Measurements from ENCODE around the gene TTR. TPM values are rescaled to one million over a fixed set of nuclear protein-coding genes. Genes with fewer than 3 reads are reported as not detected.

TTR gene
- total RNA-seq, 3 donors from 2014 or later, result not detected

DNA sequence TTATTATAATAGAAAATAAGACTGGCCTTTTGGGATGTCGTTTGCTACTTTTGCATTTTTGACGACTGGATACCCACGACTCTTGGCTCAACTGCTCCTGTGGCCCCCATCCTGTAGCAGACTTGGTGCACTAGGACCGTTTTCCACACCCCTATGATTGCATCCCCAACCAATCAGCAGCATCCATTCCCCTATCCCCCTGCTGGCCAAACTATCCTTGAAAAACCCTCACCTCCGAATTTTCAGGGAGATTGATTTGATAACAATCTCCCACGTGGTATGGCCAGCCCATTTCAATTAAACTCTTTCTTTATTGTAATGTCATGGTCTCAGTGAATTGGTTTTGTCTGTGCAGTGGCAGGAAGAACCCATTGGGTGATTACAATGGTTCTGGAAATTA lies 37.9 kb upstream of the TTR start:
- H3K36me3 ChIP-seq, result no peaks in the 10 kb centered on the region
- intact Hi-C loops (cut with DNase I; ENCODE audit: low total_unique reads), result loop anchor here (10.0 kb wide), 1 partner anchor 171 kb away; no protein-coding TSS in a partner anchor
- no peak overlapping the region for H3K4me3 ChIP-seq
- no peaks in the 10 kb centered on the region for H3K4me1 ChIP-seq
- H3K9me3 ChIP-seq, result no peaks in the 10 kb centered on the region
- TF ChIP-seq POLR2AphosphoS5 (IDR thresholded peaks at IDR 0.05) (no peak), POLR2A (IDR thresholded peaks at IDR 0.05) (no peak)
- TF ChIP-seq, protein P1, sequence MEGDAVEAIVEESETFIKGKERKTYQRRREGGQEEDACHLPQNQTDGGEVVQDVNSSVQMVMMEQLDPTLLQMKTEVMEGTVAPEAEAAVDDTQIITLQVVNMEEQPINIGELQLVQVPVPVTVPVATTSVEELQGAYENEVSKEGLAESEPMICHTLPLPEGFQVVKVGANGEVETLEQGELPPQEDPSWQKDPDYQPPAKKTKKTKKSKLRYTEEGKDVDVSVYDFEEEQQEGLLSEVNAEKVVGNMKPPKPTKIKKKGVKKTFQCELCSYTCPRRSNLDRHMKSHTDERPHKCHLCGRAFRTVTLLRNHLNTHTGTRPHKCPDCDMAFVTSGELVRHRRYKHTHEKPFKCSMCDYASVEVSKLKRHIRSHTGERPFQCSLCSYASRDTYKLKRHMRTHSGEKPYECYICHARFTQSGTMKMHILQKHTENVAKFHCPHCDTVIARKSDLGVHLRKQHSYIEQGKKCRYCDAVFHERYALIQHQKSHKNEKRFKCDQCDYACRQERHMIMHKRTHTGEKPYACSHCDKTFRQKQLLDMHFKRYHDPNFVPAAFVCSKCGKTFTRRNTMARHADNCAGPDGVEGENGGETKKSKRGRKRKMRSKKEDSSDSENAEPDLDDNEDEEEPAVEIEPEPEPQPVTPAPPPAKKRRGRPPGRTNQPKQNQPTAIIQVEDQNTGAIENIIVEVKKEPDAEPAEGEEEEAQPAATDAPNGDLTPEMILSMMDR (IDR thresholded peaks at IDR 0.05), result no peak
- no peaks in the 10 kb centered on the region for H3K27me3 ChIP-seq
- DNase-seq (ENCODE audit: low spot score in 2 of 2), result no peak
- no peak overlapping the region for H3K27ac ChIP-seq

DNA sequence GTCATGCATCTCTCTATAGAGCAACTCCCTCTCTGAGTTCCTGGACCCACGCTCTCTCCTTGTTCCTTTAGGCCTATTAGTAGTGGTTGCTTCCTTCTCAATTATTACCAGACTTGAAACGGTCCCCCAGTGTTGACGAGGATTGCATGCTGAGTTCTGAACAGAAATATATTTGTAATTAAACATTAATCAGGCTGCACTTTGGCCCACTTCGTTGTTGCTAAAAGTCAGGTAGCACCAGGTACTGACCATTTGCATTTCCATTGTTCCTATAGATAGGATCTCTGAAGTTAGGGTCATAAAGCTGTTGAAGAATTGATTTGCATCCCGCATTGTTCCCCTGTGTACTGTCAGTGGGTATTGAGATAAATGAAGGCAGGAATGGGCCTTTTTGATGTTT lies 36.9 kb upstream of the TTR start:
- DNase-seq (ENCODE audit: low spot score in 2 of 2), result no peak
- Histone ChIP-seq H3K27ac (no peak overlapping the region), H3K4me1 (no peaks in the 10 kb centered on the region), H3K4me3 (no peak overlapping the region), H3K36me3 (no peaks in the 10 kb centered on the region), H3K9me3 (no peaks in the 10 kb centered on the region), H3K27me3 (no peaks in the 10 kb centered on the region)
- TF ChIP-seq POLR2A (IDR thresholded peaks at IDR 0.05) (no peak), POLR2AphosphoS5 (IDR thresholded peaks at IDR 0.05) (no peak)
- TF ChIP-seq, protein P1 (IDR thresholded peaks at IDR 0.05), result no peak
- intact Hi-C loops (cut with DNase I; ENCODE audit: low total_unique reads), result loop anchor here (10.0 kb wide), 1 partner anchor 170 kb away; no protein-coding TSS in a partner anchor

DNA sequence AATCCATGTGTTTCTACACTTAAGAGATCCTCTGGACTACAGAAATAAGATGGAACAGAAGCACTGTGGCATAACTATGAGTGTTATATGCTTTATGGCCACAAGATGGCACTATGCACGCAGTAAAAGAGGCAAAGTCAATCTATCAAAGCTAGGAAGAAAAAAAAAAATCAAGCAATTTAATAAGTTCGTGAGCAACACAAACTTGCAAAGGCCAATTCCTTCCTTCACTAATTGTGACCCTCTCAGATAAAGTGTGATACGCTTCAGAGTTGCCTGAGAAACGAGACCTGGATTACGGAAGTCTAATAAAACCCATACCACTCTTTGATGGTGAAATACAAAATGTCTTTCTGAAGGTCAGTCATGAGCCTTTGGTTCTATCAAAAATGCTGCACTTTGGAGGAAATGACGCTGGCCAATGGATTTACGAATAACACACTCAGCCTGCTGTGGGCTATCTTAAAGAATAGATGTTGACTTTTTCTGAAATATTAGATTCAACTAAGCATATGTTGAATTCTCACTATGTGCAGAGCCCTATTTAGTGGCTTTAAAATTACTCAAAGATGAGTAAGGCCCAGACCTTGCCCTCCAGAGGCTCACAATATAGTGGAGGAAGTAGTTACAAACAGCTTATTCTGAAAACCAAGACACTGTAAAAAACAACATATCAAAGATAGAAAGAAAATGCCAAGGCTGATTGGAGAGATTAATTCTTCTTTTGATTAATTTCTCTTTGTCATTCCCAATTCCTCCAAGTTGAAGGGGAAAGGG lies 35.5 kb upstream of the TTR start:
- H3K9me3 ChIP-seq, result no peaks in the 10 kb centered on the region
- H3K4me3 ChIP-seq, result no peak overlapping the region
- DNase-seq (ENCODE audit: low spot score in 2 of 2), result no peak
- H3K36me3 ChIP-seq, result no peaks in the 10 kb centered on the region
- intact Hi-C loops (cut with DNase I; ENCODE audit: low total_unique reads), result loop anchor here (10.0 kb wide), 1 partner anchor 169 kb away; no protein-coding TSS in a partner anchor
- TF ChIP-seq, protein P1 (IDR thresholded peaks at IDR 0.05), result peak; percentile 48 to 83 (median 78)
- TF ChIP-seq POLR2A (IDR thresholded peaks at IDR 0.05), result no peak
- H3K27me3 ChIP-seq, result no peaks in the 10 kb centered on the region
- H3K27ac ChIP-seq, result no peak overlapping the region
- no peaks in the 10 kb centered on the region for H3K4me1 ChIP-seq

DNA sequence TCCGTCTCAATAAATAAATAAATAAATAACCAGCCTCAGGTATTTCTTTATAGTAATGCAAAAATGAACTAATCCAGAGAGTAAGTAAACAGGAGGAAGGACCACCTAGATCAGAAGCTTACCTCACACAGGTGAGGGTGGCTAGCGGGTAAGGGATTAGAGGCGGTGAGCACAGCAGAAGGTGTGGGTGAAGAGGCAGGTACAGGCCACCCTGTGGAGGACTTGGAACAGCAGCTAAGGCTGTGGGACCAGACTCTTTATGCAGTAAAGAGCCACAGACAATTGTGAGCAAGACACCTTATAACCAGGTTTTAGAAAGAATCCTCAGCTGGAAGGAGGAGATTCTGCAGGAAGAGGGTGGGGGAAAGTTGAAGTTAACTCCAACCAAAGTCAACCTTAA lies 34.2 kb upstream of the TTR start:
- TF ChIP-seq, protein P1 (IDR thresholded peaks at IDR 0.05), result no peak
- TF ChIP-seq POLR2A (IDR thresholded peaks at IDR 0.05) (no peak), POLR2AphosphoS5 (IDR thresholded peaks at IDR 0.05) (no peak)
- intact Hi-C loops (cut with DNase I; ENCODE audit: low total_unique reads), result loop anchor here (10.0 kb wide), 1 partner anchor 167 kb away; no protein-coding TSS in a partner anchor
- H3K27ac ChIP-seq, result no peak overlapping the region

DNA sequence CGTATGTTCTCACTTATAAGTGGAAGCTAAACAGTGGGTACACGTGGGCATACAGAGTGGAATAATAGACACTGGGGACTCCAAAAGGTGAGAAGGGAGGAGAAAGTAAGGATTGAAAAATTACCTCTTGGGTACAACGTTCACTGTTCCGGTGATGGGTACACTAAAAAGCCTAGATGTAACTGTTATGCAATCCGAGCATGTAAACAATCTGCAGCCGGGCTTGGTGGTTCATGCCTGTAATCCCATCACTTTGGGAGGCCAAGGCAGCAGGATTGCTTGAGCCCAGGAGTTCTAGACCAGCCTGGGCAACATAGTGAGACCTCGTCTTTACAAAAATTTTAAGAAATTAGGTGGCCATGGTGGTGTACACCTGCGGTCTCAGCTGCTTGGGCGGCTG lies 33.1 kb upstream of the TTR start:
- no peak for TF ChIP-seq POLR2A (IDR thresholded peaks at IDR 0.05)
- TF ChIP-seq, protein P1 (IDR thresholded peaks at IDR 0.05), result no peak
- no peak for TF ChIP-seq POLR2AphosphoS5 (IDR thresholded peaks at IDR 0.05)
- no peak overlapping the region for H3K4me3 ChIP-seq
- H3K27ac ChIP-seq, result no peak overlapping the region
- intact Hi-C loops (cut with DNase I; ENCODE audit: low total_unique reads), result loop anchor here (10.0 kb wide), 1 partner anchor 166 kb away; no protein-coding TSS in a partner anchor
- no peaks in the 10 kb centered on the region for H3K36me3 ChIP-seq
- DNase-seq (ENCODE audit: low spot score in 2 of 2), result no peak
- H3K27me3 ChIP-seq, result no peaks in the 10 kb centered on the region
- no peaks in the 10 kb centered on the region for H3K9me3 ChIP-seq
- H3K4me1 ChIP-seq, result no peaks in the 10 kb centered on the region

More for the DNA sequence above, 34.2 kb upstream of the TTR start:
- H3K27me3 ChIP-seq, result no peaks in the 10 kb centered on the region
- DNase-seq (ENCODE audit: low spot score in 2 of 2), result no peak
- no peaks in the 10 kb centered on the region for H3K4me1 ChIP-seq
- H3K4me3 ChIP-seq, result no peak overlapping the region
- no peaks in the 10 kb centered on the region for H3K9me3 ChIP-seq
- H3K36me3 ChIP-seq, result no peaks in the 10 kb centered on the region
